Endothelial cell of coronary artery (primary cell): ENCODE data around the gene SPECC1. TPM values are rescaled to one million over a fixed set of nuclear protein-coding genes. Genes with fewer than 3 reads are reported as not detected.

Experiments used
- total RNA-seq: library from RNA; depleted of rRNA; stranded (reverse); fragments of >200 nt; gene quantifications from 2 replicates; pipeline ENCODE4 v1.2.3, GENCODE V29; 2014

SPECC1 gene, protein sequence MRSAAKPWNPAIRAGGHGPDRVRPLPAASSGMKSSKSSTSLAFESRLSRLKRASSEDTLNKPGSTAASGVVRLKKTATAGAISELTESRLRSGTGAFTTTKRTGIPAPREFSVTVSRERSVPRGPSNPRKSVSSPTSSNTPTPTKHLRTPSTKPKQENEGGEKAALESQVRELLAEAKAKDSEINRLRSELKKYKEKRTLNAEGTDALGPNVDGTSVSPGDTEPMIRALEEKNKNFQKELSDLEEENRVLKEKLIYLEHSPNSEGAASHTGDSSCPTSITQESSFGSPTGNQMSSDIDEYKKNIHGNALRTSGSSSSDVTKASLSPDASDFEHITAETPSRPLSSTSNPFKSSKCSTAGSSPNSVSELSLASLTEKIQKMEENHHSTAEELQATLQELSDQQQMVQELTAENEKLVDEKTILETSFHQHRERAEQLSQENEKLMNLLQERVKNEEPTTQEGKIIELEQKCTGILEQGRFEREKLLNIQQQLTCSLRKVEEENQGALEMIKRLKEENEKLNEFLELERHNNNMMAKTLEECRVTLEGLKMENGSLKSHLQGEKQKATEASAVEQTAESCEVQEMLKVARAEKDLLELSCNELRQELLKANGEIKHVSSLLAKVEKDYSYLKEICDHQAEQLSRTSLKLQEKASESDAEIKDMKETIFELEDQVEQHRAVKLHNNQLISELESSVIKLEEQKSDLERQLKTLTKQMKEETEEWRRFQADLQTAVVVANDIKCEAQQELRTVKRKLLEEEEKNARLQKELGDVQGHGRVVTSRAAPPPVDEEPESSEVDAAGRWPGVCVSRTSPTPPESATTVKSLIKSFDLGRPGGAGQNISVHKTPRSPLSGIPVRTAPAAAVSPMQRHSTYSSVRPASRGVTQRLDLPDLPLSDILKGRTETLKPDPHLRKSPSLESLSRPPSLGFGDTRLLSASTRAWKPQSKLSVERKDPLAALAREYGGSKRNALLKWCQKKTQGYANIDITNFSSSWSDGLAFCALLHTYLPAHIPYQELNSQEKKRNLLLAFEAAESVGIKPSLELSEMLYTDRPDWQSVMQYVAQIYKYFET
- total RNA-seq, result 3.5 and 5.4 TPM in 2 replicates

DNA sequence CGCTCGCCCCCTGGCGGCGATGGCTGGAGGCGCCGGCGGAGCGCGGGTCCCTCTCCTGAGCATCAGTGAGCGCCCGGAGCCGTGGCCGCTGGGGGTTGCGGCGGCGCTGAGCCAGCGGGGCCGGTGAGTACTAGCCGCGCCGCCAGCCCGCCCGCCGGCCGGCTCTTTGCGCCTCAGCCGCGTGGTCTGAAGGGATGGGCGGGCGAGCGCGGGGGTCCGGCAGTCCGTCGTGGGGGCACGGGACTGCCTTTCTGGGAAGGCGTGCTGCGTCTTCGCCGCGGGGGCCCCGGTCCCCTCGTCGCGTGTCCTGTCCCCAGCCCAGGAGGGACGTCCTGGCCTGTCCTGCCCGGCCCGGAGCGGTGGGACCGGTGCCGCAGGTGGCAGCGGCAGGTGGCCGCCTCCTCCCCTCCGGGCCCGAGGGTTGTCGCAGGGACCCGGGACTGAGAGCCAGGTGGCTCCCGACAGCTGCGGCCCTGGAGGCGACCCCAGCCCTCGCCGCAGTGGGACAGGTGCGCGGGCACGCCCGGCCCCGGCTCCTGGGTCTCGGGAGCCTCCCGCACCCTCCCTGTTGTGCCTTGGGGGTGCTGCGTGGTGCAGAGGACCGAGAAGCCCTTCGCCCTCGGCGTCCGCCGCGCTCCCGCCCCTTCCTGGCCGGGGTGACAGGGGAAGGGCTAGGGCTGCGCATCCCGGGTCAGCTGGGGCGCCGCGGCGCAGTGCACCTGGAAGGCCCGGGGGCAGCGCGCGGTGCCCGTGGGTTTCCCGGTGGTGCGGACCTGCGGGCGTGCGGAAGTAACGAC is at the start of gene SPECC1:
Gene SPECC1 (plus strand): TSS at position 58 of the 797 bp plus-strand sequence. CDS start 87,293 bp downstream, outside the sequence.

DNA sequence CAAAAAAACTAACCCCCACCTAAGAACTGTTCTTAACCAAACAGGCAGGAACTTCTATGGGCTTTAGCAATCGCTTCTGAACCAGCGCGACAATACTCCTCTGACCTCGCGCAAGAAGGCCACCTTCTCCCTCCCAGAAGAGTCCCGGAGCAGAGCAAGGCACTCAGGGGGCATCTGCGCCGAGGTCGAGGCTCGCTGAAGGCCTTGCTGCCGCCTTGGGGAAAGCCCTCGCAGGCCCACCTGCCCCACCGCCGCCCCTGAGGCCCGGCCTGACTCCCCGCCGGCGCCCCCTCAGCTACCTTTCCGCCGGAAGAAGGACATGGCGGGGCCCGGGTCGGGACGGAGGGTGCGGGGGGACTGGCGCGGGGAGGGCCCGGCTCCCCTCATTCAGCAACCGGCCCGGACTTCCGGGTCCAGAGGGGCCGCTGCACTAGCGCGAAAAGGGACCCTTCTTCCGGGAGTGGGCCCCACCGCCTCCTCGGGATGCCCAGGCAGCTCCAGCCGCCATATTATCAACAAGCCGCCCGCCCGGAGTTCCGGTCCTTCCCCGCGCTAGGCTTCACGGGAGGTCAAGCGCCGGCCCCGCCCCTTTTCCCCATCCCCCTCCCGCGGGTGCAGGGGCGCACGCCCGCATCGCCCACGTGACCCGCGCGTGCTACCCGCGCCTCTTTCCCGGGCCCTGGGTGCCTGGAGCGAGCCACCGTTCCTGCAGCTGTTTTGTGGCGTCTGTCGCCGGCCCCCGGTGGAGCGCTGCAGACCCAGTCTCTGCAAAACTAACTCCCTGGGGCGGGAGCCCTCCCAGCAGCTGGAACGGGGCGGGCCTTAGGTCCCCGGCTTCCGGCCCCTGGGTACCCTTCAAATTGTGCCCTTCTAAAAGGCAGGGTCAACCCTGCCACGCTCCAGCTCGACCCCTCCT is 31.6 kb upstream of the SPECC1 start, which contains the start of gene AKAP10:
Gene AKAP10 (minus strand): TSS at position 536 of the 916 bp plus-strand sequence. CDS start 149 bp downstream, at position 387.

Other genes starting within 250 kb of the SPECC1 start
- gene ULK2, start 141.4 kb upstream of the SPECC1 start, total RNA-seq, result 17.0 and 22.8 TPM in 2 replicates
- 13.9 and 21.2 TPM in 2 replicates for gene AKAP10, start 31.5 kb upstream of the SPECC1 start, total RNA-seq